CMK (cell line): Measurements from ENCODE around the gene PXN.
"Not testable (repeated sequence)": the region's sequence is repeated elsewhere in the genome, so short reads cannot be mapped to it uniquely, and the experiment has no call there.

Source experiments
- DNase-seq: peaks from one replicate; pipeline ENCODE4 v3.0.0-alpha.2; 2010; ENCODE audit warnings: low read depth

Gene PXN

DNA sequence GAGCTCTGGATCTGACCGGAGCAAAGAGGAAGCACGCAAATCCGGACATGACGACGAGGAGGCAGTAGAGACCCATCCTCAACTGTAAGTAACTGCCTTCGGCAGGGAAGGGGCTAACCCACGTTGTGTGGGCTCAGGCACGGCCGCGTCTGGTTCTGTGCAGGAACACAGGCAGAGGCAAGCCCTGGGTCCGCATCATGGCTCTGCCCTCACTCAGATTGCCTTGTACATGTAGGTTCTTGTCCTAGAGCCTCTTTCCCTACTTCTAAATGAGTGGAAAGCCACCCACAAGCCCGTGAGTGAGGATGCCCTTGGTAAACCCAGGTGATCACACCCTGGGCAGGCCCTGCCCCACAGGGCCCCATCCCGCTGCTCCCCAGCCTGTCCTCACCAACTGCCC, 55.7 kb downstream of the PXN start:
- no peak for DNase-seq

- DNase-seq, result no peak
These were observed 58.3 kb downstream of the PXN start for GRCh38 chr12:120207227-120207626.

DNA sequence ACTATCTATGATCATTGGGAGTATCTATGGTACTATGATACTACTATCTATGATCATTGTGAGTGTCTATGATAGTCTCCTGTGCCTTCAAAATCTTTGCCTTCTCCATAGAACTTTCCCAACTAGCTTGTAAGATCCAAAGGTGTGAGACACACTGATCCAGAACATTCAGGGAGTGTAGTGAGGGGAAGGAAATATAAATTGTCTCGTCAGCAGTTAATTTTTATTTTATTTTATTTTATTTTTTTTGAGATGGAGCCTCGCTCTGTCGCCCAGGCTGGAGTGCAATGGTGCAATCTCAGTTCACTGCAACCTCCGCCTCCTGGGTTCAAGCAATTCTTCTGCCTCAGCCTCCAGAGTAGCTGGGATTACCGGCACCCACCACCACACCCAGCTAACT, 58.7 kb downstream of the PXN start:
- DNase-seq, result not testable (repeated sequence)

GRCh38 chr12:120206228-120206627, 59.3 kb downstream of the PXN start:
- no peak for DNase-seq

GRCh38 chr12:120204171-120204570, 61.4 kb downstream of the PXN start:
- DNase-seq, result no peak

GRCh38 chr12:120200364-120200800, 65.1 kb downstream of the PXN start:
- no peak for DNase-seq

- no peak for DNase-seq
These were observed 65.8 kb downstream of the PXN start for GRCh38 chr12:120199595-120200306.

GRCh38 chr12:120199025-120199424, 66.5 kb downstream of the PXN start:
- DNase-seq, result no peak

DNA sequence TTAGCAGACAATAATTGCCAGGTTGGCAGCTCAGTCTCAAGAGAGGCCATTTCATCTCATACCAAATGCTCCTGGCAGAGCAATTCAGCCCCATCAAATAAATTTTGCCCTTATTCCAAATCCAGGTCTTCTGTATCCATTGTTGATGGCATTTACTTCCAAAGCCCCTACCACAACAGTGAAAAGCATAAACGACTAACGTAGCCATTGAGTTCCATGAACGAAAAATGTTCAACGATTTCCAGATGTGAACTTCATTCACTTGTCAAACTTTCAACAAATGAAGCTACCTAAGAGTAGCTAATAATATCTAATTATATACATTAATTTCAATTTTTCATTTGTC, 68.0 kb downstream of the PXN start:
- DNase-seq, result no peak

DNA sequence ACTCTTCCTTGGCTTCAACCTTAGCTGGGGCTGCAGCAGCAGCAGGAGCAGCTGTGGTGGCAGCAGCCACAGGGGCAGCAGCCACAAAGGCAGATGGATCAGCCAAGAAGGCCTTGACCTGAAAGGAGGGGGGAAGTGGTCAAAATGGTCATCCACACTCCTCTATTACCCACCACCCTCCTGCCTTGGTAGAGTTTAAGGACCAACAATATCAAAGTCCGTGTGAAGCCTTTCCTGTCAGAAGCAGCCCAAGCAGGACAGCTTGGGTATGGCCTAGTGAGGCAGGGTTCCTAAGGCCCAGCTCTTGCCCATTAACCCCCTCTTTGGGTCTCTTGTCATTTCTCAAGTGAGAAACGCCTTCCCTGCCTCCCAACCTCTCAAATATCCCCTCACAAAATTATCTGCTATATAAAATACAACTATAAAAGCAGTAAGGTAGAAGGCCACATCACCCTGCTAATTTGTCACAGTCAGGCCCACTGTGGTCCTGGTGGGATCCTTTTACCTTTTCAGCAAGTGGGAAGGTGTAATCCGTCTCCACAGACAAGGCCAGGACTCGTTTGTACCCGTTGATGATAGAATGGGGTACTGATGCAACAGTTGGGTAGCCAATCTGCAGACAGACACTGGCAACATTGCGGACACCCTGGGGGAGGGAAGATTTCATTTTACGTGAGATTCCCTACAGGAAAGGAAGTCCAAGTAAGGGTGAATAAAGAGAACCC, 68.6 kb downstream of the PXN start:
- not testable (repeated sequence) for DNase-seq

GRCh38 chr12:120196363-120196762, 69.2 kb downstream of the PXN start:
- DNase-seq, result no peak

DNA sequence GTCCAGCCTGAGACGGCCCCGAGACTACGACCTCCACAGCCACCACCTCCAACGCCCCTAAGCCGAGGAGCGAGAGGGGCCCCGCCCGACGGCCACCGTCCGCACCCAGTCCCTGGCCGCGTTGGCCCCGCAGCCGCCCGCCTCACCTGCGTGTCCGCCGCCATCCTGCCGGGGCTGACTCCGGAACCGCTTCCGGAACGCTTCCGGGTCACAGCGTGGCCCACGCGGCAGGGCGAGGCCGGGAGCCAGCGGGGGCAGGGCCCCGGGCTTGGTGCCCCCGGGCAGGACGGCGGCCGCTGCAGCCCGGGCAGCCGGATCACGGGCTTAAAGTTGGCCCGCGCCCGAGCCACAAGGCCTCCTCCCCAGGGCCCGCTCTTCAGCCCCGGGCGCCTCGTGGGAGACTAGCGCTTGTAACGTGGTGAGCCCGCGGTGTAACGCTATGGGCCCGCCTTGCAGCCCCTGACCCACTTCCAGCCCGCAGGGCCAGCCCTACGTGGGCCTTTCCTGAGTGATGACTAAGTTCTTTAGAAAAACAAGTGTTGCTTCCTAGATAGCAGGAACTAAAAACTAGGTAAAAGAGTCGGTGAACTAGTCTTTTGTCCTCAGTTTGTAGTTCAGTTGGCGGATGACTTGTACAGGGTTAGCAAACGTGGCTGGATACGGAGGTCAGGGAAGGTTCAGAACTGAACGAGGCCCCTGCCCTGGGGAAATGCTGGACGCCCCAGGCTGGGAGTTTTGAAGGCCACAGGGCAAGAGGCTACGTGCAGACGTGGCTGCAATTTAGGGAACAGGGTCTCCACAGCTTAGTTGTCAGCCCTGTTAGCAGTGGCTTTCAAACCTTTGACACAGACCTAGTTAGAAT, 70.8 kb downstream of the PXN start, which contains the start of gene GCN1:
TSS of gene GCN1 (minus strand) at position 182 of the 862 bp plus-strand sequence. CDS start at position 164, 18 bp downstream.
- DNase-seq, result peak; percentile 61

GRCh38 chr12:120194226-120194533, 71.3 kb downstream of the PXN start:
- DNase-seq, result no peak

DNA sequence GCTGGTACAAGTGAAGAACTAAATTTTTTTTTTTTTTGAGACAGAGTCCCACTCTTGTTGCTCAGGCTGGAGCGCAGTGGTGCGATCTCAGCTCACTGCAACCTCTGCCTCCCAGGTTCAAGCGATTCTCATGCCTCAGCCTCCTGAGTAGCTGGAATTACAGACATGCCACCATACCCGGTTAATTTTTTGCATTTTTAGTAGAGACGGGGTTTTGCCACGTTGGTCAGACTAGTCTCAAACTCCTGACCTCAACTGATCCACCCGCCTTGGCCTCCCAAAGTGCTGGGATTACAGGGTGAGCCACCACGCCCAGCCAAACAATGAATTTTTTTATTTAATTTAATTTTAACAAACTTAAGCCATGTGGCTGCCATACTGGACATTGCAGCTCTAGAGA, 72.2 kb downstream of the PXN start:
- DNase-seq, result not testable (repeated sequence)

- no peak for DNase-seq
These were observed 74.5 kb downstream of the PXN start for GRCh38 chr12:120190985-120191480.

GRCh38 chr12:120190386-120190785, 75.1 kb downstream of the PXN start:
- DNase-seq, result no peak

GRCh38 chr12:120186654-120187053, 78.9 kb downstream of the PXN start:
- no peak for DNase-seq

DNA sequence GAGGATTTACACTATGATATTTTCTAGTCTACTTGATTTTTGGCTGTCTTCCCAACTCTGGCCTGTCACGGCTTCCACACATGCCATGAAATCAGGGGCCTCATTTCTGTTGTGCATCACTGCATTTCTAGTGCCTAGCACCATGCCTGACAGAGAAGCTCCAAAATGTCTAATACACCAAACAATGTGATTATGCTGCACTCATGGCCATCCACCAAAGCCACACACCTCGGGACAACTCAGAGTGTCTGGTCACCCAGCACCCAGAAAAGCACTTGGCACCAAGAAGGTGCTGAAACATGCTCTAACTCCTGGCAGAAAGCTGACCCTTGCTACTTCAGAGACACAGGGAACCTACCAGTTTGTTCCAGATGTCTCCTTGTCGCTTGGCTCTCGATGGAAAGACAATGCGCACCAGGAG, 82.3 kb downstream of the PXN start:
- no peak for DNase-seq

DNA sequence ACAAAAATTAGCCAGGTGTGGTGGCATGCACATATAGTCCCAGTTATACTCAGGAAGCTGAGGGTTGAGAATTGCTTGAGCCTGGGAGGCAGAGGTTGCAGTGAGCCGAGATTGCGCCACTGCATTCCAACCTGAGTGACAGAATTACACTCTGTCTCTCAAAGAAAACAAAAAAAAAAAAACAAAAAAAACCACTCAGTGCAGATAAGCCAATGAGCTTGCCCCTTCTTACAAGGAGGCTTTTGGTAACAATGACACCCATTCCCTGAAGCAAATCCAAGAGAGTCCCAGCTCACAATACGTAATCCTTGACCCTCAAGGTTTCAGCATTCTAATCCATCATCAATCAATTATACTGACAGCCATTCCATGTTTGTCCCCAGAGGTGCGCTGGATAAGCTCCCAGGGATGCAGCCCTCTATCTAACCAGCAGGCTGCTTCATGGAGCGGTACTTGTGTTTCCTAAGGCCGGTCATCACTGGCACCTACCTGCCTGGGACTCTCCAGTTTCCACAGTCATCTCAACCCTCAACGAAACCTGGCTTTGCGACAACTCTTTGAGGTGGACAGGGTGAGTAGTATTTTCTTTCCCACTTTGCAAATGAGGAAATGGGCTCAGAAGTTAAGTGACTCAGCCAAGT, 83.4 kb downstream of the PXN start:
- DNase-seq, result no peak

- no peak for DNase-seq
These were observed 84.6 kb downstream of the PXN start for GRCh38 chr12:120180975-120181374.

GRCh38 chr12:120175537-120175936, 90.0 kb downstream of the PXN start:
- DNase-seq, result no peak

DNA sequence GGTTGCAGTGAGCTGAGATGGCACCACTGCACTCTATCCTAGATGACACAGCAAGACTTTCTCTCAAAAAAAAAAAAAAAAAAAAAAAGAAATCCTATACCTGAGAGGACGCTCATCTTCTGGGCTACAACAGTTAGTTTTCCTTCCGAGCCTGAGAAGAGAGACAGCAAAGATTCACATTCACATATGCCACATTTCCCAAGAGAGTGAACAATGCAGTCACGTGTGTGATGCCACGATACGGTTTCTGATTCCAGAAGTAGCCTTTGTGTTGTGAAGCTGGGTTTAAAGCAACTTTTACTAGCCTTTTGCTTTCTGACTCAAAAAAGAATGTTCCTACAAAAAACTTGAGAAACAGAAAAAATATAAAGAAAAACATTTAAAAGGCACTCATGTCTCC, 90.5 kb downstream of the PXN start:
- DNase-seq, result no peak
